Skeletal muscle cell (primary cell): Measurements from ENCODE around the gene NOXO1.
"Not testable (repeated sequence)": the region's sequence is repeated elsewhere in the genome, so short reads cannot be mapped to it uniquely, and the experiment has no call there.

Experiments used
- DNase-seq: peaks from one replicate; pipeline ENCODE4 v3.0.0-alpha.2; 2010; ENCODE audit warnings: low read depth
- H3K4me3 ChIP-seq: 2 replicates; pipeline ENCODE4 v1.5.1; 2011; ENCODE audit warnings: low read depth, mild to moderate bottlenecking, control low read depth, low read length, moderate library complexity

NOXO1 gene

GRCh38 chr16:1968146-1968953 lies 12.9 kb downstream of the NOXO1 start:
- DNase-seq = no peak
- H3K4me3 ChIP-seq = no peak overlapping the region

- no peak for DNase-seq
- H3K4me3 ChIP-seq = peak within 1 kb of the TSS; percentile 68
Measured at GRCh38 chr16:1966460-1966859, 14.8 kb downstream of the NOXO1 start, which contains the start of gene RNF151. TSS of gene RNF151 (plus strand) at chr16:1966856. CDS start at chr16:1966882, 26 bp downstream.

GRCh38 chr16:1965396-1966001 lies 15.8 kb downstream of the NOXO1 start:
- H3K4me3 ChIP-seq = peak overlapping the region; percentile 68
- DNase-seq = no peak

GRCh38 chr16:1964506-1965395 lies 16.5 kb downstream of the NOXO1 start, which contains the start of gene RPS2:
TSS of gene RPS2 (minus strand) at chr16:1964826. CDS start at chr16:1964625, 201 bp downstream.
- peak within 1 kb of the TSS; percentile 68 for H3K4me3 ChIP-seq

GRCh38 chr16:1963806-1964505 lies 17.3 kb downstream of the NOXO1 start:
- DNase-seq = no peak
- peak overlapping the region; percentile 68 for H3K4me3 ChIP-seq

More at GRCh38 chr16:1964506-1965395, 16.5 kb downstream of the NOXO1 start, which contains the start of gene RPS2:
- peak; percentile 95 for DNase-seq

- not testable (repeated sequence) for DNase-seq
- H3K4me3 ChIP-seq = peak overlapping the region; percentile 68
Measured at GRCh38 chr16:1962161-1963153, 18.8 kb downstream of the NOXO1 start.

- H3K4me3 ChIP-seq = no peak overlapping the region
- no peak for DNase-seq
Measured at GRCh38 chr16:1961651-1962067, 19.6 kb downstream of the NOXO1 start.

- no peak for DNase-seq
- peak overlapping the region; percentile 87 for H3K4me3 ChIP-seq
Measured at GRCh38 chr16:1960665-1961630, 20.3 kb downstream of the NOXO1 start.

- H3K4me3 ChIP-seq = peak within 1 kb of the TSS; percentile 87
- peak; percentile 58 for DNase-seq
Measured at GRCh38 chr16:1959269-1960039, 21.8 kb downstream of the NOXO1 start, which contains the start of gene NDUFB10. TSS of gene NDUFB10 (plus strand) at chr16:1959538. CDS start at chr16:1959625, 87 bp downstream.

- H3K4me3 ChIP-seq = peak overlapping the region; percentile 87
- no peak for DNase-seq
Measured at GRCh38 chr16:1958715-1959268, 22.5 kb downstream of the NOXO1 start.

GRCh38 chr16:1958143-1958491 lies 23.2 kb downstream of the NOXO1 start:
- H3K4me3 ChIP-seq, DNase-seq: not testable (repeated sequence)

- DNase-seq, H3K4me3 ChIP-seq: not testable (repeated sequence)
Measured at GRCh38 chr16:1957434-1958142, 23.7 kb downstream of the NOXO1 start.

GRCh38 chr16:1953734-1954133 lies 27.5 kb downstream of the NOXO1 start:
- H3K4me3 ChIP-seq = no peak overlapping the region
- no peak for DNase-seq

GRCh38 chr16:1950559-1950958 lies 30.7 kb downstream of the NOXO1 start:
- DNase-seq = no peak
- H3K4me3 ChIP-seq = no peak overlapping the region

- no peak overlapping the region for H3K4me3 ChIP-seq
- no peak for DNase-seq
Measured at GRCh38 chr16:1950047-1950446, 31.2 kb downstream of the NOXO1 start.
